OCI-LY3 (cell line): ENCODE measurements around the gene INPP5E.

Experiments
- CTCF ChIP-seq: fragments of 200-600, 300-600 bp; sonication (generic); IDR thresholded peaks from 2 replicates; pipeline ENCODE4 v1.5.1; 2014; ENCODE audit warnings: antibody characterized with exemption, low read length, low read depth
- EZH2phosphoT487 ChIP-seq: fragments of 200-600 bp; shearing (Covaris generic); IDR thresholded peaks from 2 replicates; pipeline ENCODE4 v1.6.1; 2018; ENCODE audit warnings: antibody characterized with exemption, mixed run types, low read depth

- TF ChIP-seq CTCF: no peak
- TF ChIP-seq EZH2phosphoT487: no peak
Observed at GRCh38 chr9:136433849-136434579, 5.6 kb downstream of the INPP5E start.
